GM12874 (cell line): Measurements from ENCODE around the gene TGFBR3L.

Source experiments
- CTCF ChIP-seq: IDR thresholded peaks from 2 replicates; pipeline ENCODE4 v1.5.1; 2011; ENCODE audit warnings: low read depth, mild to moderate bottlenecking, control low read depth, low read length, moderate library complexity; ENCODE audit not compliant: insufficient read depth

The TGFBR3L gene

GRCh38 chr19:7913652-7914051, 978 bp upstream of the TGFBR3L start:
- no peak for TF ChIP-seq CTCF

GRCh38 chr19:7914099-7914498, 531 bp upstream of the TGFBR3L start:
- no peak for TF ChIP-seq CTCF

GRCh38 chr19:7915250-7916102, 846 bp downstream of the TGFBR3L start:
- TF ChIP-seq CTCF, result no peak

GRCh38 chr19:7916103-7916954, 1.7 kb downstream of the TGFBR3L start:
- TF ChIP-seq CTCF, result no peak

GRCh38 chr19:7916955-7917266, 2.3 kb downstream of the TGFBR3L start:
- TF ChIP-seq CTCF, result no peak

GRCh38 chr19:7917267-7918061, 2.8 kb downstream of the TGFBR3L start:
- peak; percentile 87 for TF ChIP-seq CTCF
